Right renal pelvis (tissue), 4 donors: ENCODE measurements around the gene KATNAL1. TPM values are rescaled to one million over a fixed set of nuclear protein-coding genes. Genes with fewer than 3 reads are reported as not detected.

Experiments used
- DNase-seq, 4 donors: peaks; one replicate each; pipeline ENCODE4 v3.0.0-alpha.2; 2013; ENCODE audit warnings: low read depth in 4 of 4, low spot score in 3 of 4, missing footprints in 1 of 4
- polyA plus RNA-seq, 4 donors: library from polyadenylated mRNA; unstranded; fragments of 120-200 nt; gene quantifications; one replicate each; pipeline ENCODE4 v1.2.1, GENCODE V29; 2013; ENCODE audit not compliant: insufficient read length in 4 of 4

Gene KATNAL1
- polyA plus RNA-seq, 4 donors: 11.4 to 14.1 (median 12.0) TPM

DNA sequence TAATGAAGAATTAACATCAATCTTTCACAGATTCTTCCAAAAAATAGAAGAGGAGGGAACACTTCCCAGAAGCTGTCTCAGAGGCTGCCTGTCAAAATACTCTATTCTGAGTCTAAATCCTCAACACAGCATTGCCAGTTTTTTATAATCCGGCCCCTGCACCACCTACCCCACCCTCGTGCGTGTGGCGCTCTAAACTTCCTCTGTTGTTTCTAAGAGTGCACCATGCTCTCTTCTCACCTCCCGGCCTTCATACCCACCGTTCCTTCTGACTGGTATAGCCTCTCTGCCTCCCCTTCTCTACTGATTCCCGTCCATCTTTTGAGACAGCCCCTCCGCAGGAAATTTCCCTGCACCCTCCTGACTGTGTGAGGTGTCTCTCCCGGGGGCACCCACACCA is 136.8 kb downstream of the KATNAL1 start:
- no peak for DNase-seq

DNA sequence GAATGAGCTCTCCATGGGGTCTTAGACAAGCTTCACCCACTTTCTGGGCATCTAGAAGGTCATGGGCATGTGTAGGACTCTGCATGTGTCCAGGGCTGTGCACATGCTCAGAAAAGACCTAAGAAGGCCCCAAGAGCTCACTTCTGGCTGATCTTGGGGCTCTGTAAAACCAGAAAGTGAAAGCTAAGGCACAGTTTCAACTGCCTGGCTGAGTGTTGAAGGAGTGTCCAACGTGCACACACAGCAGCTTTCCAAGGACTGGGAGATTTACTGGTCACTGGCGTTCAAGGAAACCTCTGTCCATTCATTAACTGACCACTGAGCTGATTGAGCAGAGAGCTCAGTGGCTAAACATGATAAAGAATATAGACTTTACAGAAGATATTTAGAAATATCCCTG is 137.9 kb downstream of the KATNAL1 start:
- no peak for DNase-seq

DNA sequence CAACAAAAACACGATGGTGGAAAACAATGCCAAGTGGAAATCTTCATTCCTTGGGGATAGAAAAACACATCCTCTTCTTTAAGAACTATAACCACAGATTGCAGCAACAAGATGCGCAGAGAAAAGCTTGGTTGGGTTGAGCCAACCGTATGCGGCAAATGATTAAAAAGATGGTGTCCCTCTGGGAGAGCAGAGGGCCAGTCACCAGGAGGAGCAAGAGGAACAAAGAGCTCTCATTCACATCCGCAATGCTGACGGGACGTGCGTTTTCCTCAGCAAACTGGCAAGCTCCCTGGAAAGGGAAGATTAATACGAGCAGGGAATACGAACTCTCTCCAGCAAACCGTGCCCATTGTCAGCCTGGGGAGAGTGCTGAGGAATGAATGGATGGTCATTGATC is 141.6 kb downstream of the KATNAL1 start:
- DNase-seq: no peak

DNA sequence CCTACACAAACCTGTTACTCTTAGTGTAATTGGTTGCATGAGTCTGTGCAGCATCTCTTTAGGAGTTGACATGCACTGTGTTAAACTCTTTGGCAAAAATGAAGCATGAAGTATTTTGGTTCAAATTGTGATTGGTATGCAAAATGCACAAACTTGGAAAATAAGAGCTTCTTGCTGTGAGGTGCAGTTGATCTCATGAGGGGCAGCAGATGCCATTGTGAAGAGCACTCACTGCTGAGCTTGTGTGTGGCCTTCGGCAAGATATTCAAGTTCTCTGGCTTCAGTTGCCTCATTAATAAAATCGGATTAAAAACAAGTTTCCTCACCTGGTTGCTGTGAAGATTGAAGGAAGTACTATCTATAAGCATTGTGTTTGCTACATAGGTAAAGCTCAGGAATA is 142.3 kb downstream of the KATNAL1 start:
- no peak for DNase-seq

GRCh38 chr13:30164146-30164545 is 143.2 kb downstream of the KATNAL1 start:
- no peak for DNase-seq

DNA sequence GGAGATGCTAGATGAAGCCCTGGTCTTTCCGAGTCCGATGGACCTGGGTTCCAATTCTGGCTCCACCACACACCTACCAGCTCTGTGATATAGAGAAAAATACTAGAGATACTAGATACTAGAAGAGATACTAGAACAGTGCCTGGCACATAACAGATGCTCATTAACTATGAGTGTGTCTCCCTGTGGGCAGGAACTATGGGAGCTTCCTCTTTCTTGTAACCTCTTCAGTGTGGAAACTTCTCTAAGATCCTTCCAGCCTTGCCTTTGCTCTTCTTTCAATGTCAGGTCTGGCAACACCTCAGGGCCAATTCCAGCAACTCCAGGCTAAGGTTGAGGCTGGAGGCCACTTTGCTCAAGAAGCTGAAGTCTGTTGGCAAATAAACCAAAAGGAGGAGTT is 143.9 kb downstream of the KATNAL1 start:
- no peak for DNase-seq

GRCh38 chr13:30159446-30159839 is 147.9 kb downstream of the KATNAL1 start:
- no peak for DNase-seq

DNA sequence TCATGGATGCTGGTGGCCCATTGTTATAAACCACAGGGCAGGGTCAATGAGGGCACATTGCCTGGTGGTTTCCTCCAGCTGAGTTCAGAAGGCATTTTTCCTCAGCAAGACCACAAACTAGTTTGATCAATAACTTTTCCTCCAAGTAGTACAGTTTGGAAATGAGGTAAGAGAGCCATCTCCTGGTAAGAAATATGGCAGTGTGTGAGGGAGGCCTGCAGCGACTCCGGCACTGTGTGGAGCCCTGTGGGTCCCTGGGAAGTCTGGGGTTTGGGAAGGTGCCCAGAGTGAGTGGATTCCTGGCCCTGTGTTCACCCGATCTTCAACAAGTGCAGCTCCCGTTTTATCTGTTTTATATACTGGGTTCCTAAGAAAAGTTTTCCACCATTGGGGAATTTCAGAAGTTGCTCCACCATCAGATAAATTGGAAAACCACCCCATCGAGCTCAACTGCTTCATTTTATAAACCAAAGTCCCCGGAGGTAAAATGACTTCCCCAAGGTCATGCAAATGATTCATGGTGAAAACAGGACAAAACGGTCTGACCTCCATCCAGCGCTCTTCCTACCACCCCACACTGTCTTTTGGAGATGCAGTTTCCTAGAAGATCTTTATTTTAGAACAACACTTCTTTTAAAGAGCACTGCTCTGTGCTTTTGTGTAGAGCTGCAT is 148.4 kb downstream of the KATNAL1 start:
- DNase-seq: no peak

DNA sequence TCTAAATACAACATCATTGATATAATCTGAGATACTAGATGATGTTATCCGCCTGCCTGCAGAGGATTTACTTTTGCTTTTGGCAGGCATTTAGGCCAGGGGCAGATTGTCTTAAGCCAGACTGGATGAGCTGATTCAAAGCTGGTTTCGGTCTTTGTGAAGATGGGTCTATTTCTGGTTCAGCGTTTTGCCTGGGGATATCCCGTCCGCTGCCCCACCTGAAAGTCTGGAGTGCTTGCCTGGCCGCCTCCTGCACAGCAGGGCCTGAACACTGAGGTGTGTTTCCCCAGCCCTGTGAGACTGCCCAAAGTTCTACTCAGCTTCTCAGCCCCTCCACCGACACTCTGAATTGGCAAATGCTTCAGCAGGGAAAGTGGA is 149.7 kb downstream of the KATNAL1 start:
- DNase-seq: no peak

DNA sequence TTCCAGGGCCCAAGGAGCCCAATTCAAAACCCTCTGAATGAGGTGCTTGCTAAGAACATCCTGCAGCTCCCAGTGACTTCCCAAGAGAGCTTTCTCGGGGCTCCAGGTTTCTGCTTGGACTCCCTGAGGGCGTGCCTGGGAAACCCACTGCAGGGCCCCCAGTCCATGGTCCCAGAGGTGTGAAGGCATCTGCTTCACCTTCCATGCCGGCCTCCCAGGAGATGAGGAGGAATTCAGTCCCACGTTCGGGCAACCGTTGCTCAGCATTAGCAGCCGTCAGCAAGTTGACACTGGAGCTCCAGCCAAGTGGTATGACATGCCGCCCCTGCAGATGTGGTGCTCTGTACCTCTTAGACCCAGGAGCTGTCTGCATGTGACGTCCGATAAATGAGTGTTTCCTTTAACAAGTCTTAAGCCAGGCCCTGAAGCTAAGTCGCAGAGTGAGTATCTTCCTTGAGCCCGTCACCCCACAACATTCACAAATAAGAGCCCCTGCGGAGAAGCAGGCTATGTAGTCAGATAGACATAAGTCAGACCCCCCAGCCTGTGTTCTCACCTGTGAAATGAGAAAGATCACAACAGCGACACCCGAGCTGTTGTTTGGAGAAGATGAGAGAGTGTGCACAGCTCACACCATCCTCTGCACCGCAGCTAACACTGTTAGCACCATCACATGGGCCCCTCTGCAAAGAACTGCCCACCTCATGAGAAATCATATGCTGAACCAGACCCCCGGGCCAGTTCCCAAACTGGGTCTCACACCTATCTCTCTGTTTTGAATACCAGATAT is 150.3 kb downstream of the KATNAL1 start:
- no peak for DNase-seq

DNA sequence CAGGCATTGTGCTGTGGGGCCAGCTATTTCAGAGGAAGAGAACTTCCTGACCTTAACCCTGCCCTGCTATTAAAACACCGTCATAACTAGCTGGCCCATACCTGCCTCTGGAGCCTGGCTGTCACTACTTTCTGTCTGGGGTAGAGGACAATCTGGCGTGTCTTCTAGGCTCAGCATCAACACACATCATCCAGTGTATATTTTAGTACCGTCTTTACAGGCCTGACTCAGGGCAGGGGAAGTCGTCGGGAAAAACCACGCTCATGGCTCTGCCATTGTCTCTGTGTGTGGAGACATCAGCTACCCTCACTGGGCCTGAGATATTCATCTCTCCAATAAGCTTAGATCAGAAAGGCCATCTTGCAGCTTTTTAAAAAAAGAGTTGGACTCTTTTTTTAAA is 151.1 kb downstream of the KATNAL1 start:
- no peak for DNase-seq

DNA sequence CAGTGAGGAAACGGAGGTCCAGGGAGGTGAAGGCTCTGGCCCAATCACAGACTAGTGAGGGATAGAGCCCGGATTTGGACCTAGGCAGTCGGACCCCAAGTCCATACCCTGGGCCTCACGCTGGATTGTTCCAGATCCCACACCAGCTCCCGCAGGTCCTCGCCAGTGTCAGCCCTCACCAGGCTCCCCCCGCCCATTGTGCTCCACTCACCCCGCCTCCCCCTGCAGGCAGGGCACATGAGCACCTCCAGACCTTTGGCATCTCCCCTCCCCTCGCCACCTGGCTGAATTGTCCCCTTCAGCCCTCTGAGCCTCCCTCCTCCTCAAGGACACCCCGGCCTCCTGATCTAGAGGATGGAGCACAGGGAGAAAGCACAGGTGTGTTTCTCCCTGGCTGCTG is 152.4 kb downstream of the KATNAL1 start:
- DNase-seq: no peak

GRCh38 chr13:30154531-30154930 is 152.8 kb downstream of the KATNAL1 start:
- DNase-seq: no peak

DNA sequence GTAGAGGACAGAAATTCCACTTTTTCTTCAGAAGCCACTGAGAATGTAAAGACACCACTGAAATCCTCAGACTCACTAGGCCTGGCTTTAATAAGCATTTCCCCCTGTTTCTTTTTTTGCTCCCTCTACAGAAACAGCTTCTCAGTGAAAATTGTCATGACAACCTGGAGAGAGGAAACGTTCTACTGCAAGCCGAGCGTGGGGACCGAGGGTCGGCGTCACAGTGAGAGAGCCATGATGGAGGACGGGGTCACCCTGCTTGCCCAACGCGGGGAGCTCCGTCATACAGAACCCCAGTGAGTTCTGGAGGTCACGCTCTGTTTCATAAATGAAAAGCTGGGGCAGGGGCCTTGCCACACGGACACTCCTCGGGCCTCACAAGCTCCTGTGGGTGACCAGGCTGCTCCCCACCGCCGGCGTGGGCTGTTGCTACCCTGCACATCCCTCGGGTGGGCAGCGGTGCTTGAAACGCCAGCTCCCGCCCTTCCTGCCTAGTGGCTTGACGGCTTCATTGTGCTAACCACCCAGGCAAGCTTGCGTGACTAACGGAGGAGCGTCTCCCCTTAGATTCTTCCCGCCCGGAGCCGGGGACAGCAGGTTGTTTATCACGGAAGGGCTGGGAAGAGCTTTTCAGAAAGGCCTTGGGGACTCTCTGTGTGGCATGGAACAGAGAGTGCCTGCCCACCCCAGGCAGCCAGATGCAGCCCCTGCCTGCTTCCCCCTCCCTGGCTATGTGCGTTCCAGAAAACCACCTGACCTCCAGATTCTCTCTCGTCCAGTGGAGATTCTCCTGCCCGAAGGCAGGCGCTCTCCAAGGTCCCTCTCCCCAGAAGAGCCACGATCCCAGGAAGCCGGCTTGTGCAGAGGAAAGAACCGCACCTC is 153.6 kb downstream of the KATNAL1 start:
- peak in 2 of 4 donors; percentile 25 to 39 for DNase-seq

Other genes starting within 250 kb of the KATNAL1 start
- gene UBE2L5, start 114.9 kb upstream of the KATNAL1 start, polyA plus RNA-seq: under 1 TPM; 0.30 to 0.65 (median 0.47) TPM
- gene HMGB1, start 158.4 kb upstream of the KATNAL1 start, polyA plus RNA-seq: 100 to 1,000 TPM; 808 to 936 (median 845) TPM